IMR-90 (cell line): ENCODE results near the gene PTPRN2. TPM values are rescaled to one million over a fixed set of nuclear protein-coding genes. Genes with fewer than 3 reads are reported as not detected.

Source experiments
- ATAC-seq: fragments of 200-7000 bp; cut with Tn5 transposase; 2 replicates; pipeline ENCODE4 v1.9.1; 2020; ENCODE audit warnings: low read depth, mild to moderate bottlenecking, moderate library complexity
- BruUV-seq: library from RNA; stranded (reverse); fragments of 400-500 nt; replicated peaks from 2 replicates; lab custom pipeline; 2021; lab: Mats Ljungman, UMichigan
- CTCF ChIA-PET: fragments of 300-600 bp; formaldehyde crosslinking; extraction: SDS; loops from one replicate; lab custom pipeline; 2021; ENCODE audit warnings: antibody characterized with exemption; lab: Yijun Ruan, JAX
- POLR2A ChIA-PET: fragments of 300-600 bp; sonication (Branson Sonifier 250); formaldehyde crosslinking; loops from one replicate; lab custom pipeline; 2022; ENCODE audit warnings: antibody characterized with exemption; ENCODE audit not compliant: unreplicated experiment; lab: Charles Lee
- DNase-seq: peaks from one replicate; pipeline ENCODE4 v3.0.0; 2013
- H2AFZ ChIP-seq: replicated peaks from 2 replicates; pipeline ENCODE3; 2013; ENCODE audit warnings: low read length, mild to moderate bottlenecking; ENCODE audit not compliant: poor library complexity
- H2AK5ac ChIP-seq: 2 replicates; pipeline ENCODE4 v1.6.1; 2013; ENCODE audit warnings: low read depth, low read length, inconsistent platforms
- H2AK9ac ChIP-seq: replicated peaks from 2 replicates; pipeline ENCODE3; 2013; ENCODE audit warnings: mild to moderate bottlenecking, low read depth, low read length, moderate library complexity; ENCODE audit not compliant: poor library complexity
- H2BK120ac ChIP-seq: 2 replicates; pipeline ENCODE4 v1.6.1; 2013; ENCODE audit warnings: low read depth, low read length, inconsistent platforms
- H2BK15ac ChIP-seq: 3 replicates; pipeline ENCODE4 v1.6.1; 2013; ENCODE audit warnings: low read depth, low read length, inconsistent platforms
- H2BK20ac ChIP-seq: 2 replicates; pipeline ENCODE4 v1.6.1; 2013; ENCODE audit warnings: low read depth, mild to moderate bottlenecking, inconsistent platforms, low read length, moderate library complexity
- H2BK5ac ChIP-seq: 2 replicates; pipeline ENCODE4 v1.6.1; 2013; ENCODE audit warnings: mild to moderate bottlenecking, low read depth, low read length, inconsistent platforms; ENCODE audit not compliant: poor library complexity, severe bottlenecking
- H3K14ac ChIP-seq: replicated peaks from 2 replicates; pipeline ENCODE4 v1.6.1; 2013; ENCODE audit warnings: low read depth, low read length, inconsistent platforms
- H3K18ac ChIP-seq: 2 replicates; pipeline ENCODE4 v1.6.1; 2013; ENCODE audit warnings: low read depth, low read length, control low read depth
- H3K23ac ChIP-seq: 2 replicates; pipeline ENCODE4 v1.6.1; 2013; ENCODE audit warnings: low read depth, low read length, inconsistent platforms
- H3K27ac ChIP-seq: 2 replicates; pipeline ENCODE4 v1.5.1; 2013; ENCODE audit warnings: mild to moderate bottlenecking, control low read depth, low read length; ENCODE audit not compliant: insufficient read depth
- H3K27me3 ChIP-seq: 2 replicates; pipeline ENCODE4 v1.6.1; 2013; ENCODE audit warnings: low read length; ENCODE audit not compliant: control insufficient read depth, insufficient read depth
- H3K36me3 ChIP-seq: 2 replicates; pipeline ENCODE4 v1.6.1; 2013; ENCODE audit warnings: low read length, mixed read lengths; ENCODE audit not compliant: control insufficient read depth, insufficient read depth
- H3K4ac ChIP-seq: 2 replicates; pipeline ENCODE4 v1.6.1; 2013; ENCODE audit warnings: low read depth, low read length, inconsistent platforms
- H3K4me1 ChIP-seq: 2 replicates; pipeline ENCODE4 v1.6.1; 2013; ENCODE audit warnings: low read length, mixed read lengths; ENCODE audit not compliant: control insufficient read depth, insufficient read depth
- H3K4me2 ChIP-seq: 2 replicates; pipeline ENCODE4 v1.6.1; 2013; ENCODE audit warnings: low read depth, mild to moderate bottlenecking, control low read depth, low read length, moderate library complexity
- H3K4me3 ChIP-seq: 2 replicates; pipeline ENCODE4 v1.5.1; 2013; ENCODE audit warnings: low read depth, mild to moderate bottlenecking, control low read depth, low read length, moderate library complexity; ENCODE audit not compliant: insufficient read depth
- H3K56ac ChIP-seq: 2 replicates; pipeline ENCODE4 v1.6.1; 2013; ENCODE audit warnings: low read length, inconsistent platforms; ENCODE audit not compliant: insufficient read depth; ENCODE audit errors: extremely low read depth
- H3K79me1 ChIP-seq, 2 experiments: 2 replicates each; pipeline ENCODE4 v1.6.1; 2013; ENCODE audit warnings: low read length in 2 of 2, inconsistent platforms in 1 of 2, low read depth in 1 of 2
- H3K9ac ChIP-seq: 2 replicates; pipeline ENCODE4 v1.6.1; 2013; ENCODE audit warnings: low read depth, low read length, control low read depth
- H3K9me1 ChIP-seq: 2 replicates; pipeline ENCODE4 v1.6.1; 2013; ENCODE audit warnings: low read length, inconsistent platforms; ENCODE audit not compliant: insufficient read depth
- H3K9me3 ChIP-seq: 2 replicates; pipeline ENCODE4 v1.6.1; 2013; ENCODE audit warnings: low read length; ENCODE audit not compliant: control insufficient read depth, insufficient read depth
- H4K20me1 ChIP-seq: 2 replicates; pipeline ENCODE4 v1.6.1; 2013; ENCODE audit warnings: low read length, inconsistent platforms; ENCODE audit not compliant: insufficient read depth
- H4K5ac ChIP-seq: 2 replicates; pipeline ENCODE4 v1.6.1; 2013; ENCODE audit warnings: mild to moderate bottlenecking, low read depth, low read length, control low read depth
- H4K8ac ChIP-seq, 2 experiments: 2 replicates each; pipeline ENCODE4 v1.6.1; 2013; ENCODE audit warnings: low read depth in 2 of 2, low read length in 2 of 2, control low read depth in 1 of 2, inconsistent platforms in 1 of 2
- H4K91ac ChIP-seq: 2 replicates; pipeline ENCODE4 v1.6.1; 2013; ENCODE audit warnings: low read depth, low read length, inconsistent platforms; ENCODE audit not compliant: insufficient read depth
- BHLHE40 ChIP-seq: fragments of 150-350 bp; IDR thresholded peaks from 2 replicates; pipeline ENCODE4 v1.6.1; 2016; ENCODE audit warnings: mild to moderate bottlenecking, low read depth, low read length
- CEBPB ChIP-seq: IDR thresholded peaks from 2 replicates; pipeline ENCODE4 v1.6.1; 2012; ENCODE audit warnings: low read depth, low read length, improper control_type of control experiment
- CHD1 ChIP-seq: IDR thresholded peaks from 2 replicates; pipeline ENCODE4 v1.6.1; 2012; ENCODE audit warnings: low read depth, low read length, improper control_type of control experiment
- FOS ChIP-seq: fragments of 150-350 bp; IDR thresholded peaks from 2 replicates; pipeline ENCODE4 v1.6.1; 2016; ENCODE audit warnings: low read depth, low read length
- MAFK ChIP-seq: IDR thresholded peaks from 2 replicates; pipeline ENCODE4 v1.6.1; 2012; ENCODE audit warnings: low read depth, low read length, improper control_type of control experiment
- MAZ ChIP-seq: IDR thresholded peaks from 2 replicates; pipeline ENCODE4 v1.6.1; 2012; ENCODE audit warnings: low read depth, mild to moderate bottlenecking, low read length, improper control_type of control experiment, moderate library complexity, borderline replicate concordance
- MXI1 ChIP-seq: IDR thresholded peaks from 2 replicates; pipeline ENCODE4 v1.6.1; 2012; ENCODE audit warnings: low read depth, mild to moderate bottlenecking, low read length, moderate library complexity, borderline replicate concordance
- NFE2L2 ChIP-seq: fragments of 150-350 bp; IDR thresholded peaks from 2 replicates; pipeline ENCODE4 v1.6.1; 2016; ENCODE audit warnings: low read depth, mild to moderate bottlenecking, low read length
- POLR2A ChIP-seq: IDR thresholded peaks from 2 replicates; pipeline ENCODE4 v1.6.1; 2012; ENCODE audit warnings: mild to moderate bottlenecking, low read depth, low read length
- RAD21 ChIP-seq: IDR thresholded peaks from 2 replicates; pipeline ENCODE4 v1.6.1; 2012; ENCODE audit warnings: low read length, improper control_type of control experiment
- RCOR1 ChIP-seq: IDR thresholded peaks from 2 replicates; pipeline ENCODE4 v1.6.1; 2012; ENCODE audit warnings: mild to moderate bottlenecking, low read length, improper control_type of control experiment; ENCODE audit not compliant: insufficient replicate concordance
- RFX5 ChIP-seq: IDR thresholded peaks from 2 replicates; pipeline ENCODE4 v1.8.0; 2012; ENCODE audit warnings: low read depth, mild to moderate bottlenecking, low read length, moderate library complexity
- SMC3 ChIP-seq: fragments of 150-350 bp; IDR thresholded peaks from 2 replicates; pipeline ENCODE4 v1.6.1; 2016; ENCODE audit warnings: low read depth, mild to moderate bottlenecking, antibody characterized with exemption, low read length, moderate library complexity
- WGBS, 2 experiments: methylation state at CpG; one replicate each; pipeline versions ENCODE4 v1.1.5 to v1.1.7; 2013; ENCODE audit warnings: missing lambda C conversion rate in 2 of 2; ENCODE audit not compliant: insufficient read length in 1 of 2; ENCODE audit errors: extremely low coverage in 2 of 2; 5-methylcytosine and 5-hydroxymethylcytosine counted together
- dilution Hi-C: fragments of 300-500 bp; cut with HindIII; formaldehyde crosslinking; loops from one replicate; pipeline ENCODE4 v1.14.3; 2018; ENCODE audit warnings: low sequenced_read_pairs; ENCODE audit not compliant: unreplicated experiment
- in situ Hi-C: fragments of 300-500 bp; cut with MboI; formaldehyde crosslinking; loops from 3 replicates; pipeline ENCODE4 v1.14.3; 2019; ENCODE audit warnings: low sequenced_read_pairs, inconsistent platforms, mixed read lengths
- intact Hi-C: fragments of 100-400 bp; cut with micrococcal nuclease; formaldehyde crosslinking; loops from 2 replicates; pipeline ENCODE4 v1.10.0; 2022
- polyA plus RNA-seq, 3 experiments: library from polyadenylated mRNA; depleted of rRNA; stranded (reverse); fragments of >200 nt; gene quantifications; 2 replicates each; pipeline ENCODE4 v1.2.3, GENCODE V29; 2012; ENCODE audit warnings: low replicate concordance in 1 of 3
- total RNA-seq: library from RNA; depleted of rRNA; stranded (reverse); fragments of >200 nt; gene quantifications from 2 replicates; pipeline ENCODE4 v1.2.3, GENCODE V29; 2012
- TF ChIP-seq, protein P1 (sequence below): fragments of 150-350 bp; IDR thresholded peaks from 2 replicates; pipeline ENCODE4 v1.6.1; 2017; ENCODE audit warnings: mild to moderate bottlenecking, antibody characterized with exemption, low read length, low read depth
- TF ChIP-seq, protein P2 (sequence below): fragments of 150-350 bp; IDR thresholded peaks from 2 replicates; pipeline ENCODE4 v1.6.1; 2016; ENCODE audit warnings: low read depth, mild to moderate bottlenecking, low read length, moderate library complexity, borderline replicate concordance
- TF ChIP-seq, protein P3 (sequence below): conservative IDR thresholded peaks from 2 replicates; pipeline ENCODE4 v1.5.1; 2012; ENCODE audit warnings: mild to moderate bottlenecking, low read depth, low read length, improper control_type of control experiment

The PTPRN2 gene
- total and polyA plus RNA-seq, 2 of the 4 experiments (the other 2 are of a cell fraction) = 0.03 TPM; not detected in 1

DNA sequence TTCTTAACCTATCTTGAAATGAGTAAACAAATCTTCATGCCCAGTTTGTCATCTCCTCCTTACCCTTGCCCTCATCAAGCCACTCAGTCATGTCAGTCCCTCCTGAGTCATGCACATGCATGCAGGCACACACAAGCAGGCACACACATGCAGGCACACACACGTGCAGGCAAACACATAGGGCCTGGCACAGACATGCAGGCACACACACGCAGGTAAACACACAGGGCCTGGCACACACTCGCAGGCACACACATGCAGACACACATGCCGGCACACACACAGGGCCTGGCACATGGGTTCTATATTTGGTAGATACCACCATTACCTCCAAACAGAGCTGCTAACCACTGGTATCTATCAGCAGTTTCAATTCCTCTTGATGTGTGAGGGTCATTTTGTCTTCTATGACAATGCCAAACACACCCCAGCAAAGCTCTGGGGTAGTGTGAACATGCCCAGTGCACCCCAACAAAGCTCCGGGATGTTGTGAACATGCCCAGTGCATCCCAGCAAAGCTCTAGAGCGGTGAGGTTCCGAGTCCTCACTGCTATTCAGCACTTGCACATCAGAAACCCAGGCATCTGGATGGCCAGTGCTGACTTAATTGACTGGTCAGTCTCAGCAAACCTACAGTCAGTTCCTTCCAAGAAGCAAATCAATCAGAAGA is 563.8 kb downstream of the PTPRN2 start:
- no peak for TF ChIP-seq BHLHE40
- TF ChIP-seq SMC3 = no peak
- TF ChIP-seq, protein P1, sequence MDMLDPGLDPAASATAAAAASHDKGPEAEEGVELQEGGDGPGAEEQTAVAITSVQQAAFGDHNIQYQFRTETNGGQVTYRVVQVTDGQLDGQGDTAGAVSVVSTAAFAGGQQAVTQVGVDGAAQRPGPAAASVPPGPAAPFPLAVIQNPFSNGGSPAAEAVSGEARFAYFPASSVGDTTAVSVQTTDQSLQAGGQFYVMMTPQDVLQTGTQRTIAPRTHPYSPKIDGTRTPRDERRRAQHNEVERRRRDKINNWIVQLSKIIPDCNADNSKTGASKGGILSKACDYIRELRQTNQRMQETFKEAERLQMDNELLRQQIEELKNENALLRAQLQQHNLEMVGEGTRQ = no peak
- TF ChIP-seq NFE2L2 = no peak
- no peak for TF ChIP-seq MAZ
- TF ChIP-seq RAD21 = no peak
- TF ChIP-seq, protein P2, sequence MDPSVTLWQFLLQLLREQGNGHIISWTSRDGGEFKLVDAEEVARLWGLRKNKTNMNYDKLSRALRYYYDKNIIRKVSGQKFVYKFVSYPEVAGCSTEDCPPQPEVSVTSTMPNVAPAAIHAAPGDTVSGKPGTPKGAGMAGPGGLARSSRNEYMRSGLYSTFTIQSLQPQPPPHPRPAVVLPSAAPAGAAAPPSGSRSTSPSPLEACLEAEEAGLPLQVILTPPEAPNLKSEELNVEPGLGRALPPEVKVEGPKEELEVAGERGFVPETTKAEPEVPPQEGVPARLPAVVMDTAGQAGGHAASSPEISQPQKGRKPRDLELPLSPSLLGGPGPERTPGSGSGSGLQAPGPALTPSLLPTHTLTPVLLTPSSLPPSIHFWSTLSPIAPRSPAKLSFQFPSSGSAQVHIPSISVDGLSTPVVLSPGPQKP = no peak
- TF ChIP-seq FOS = no peak
- TF ChIP-seq RCOR1 = no peak
- no peak for TF ChIP-seq RFX5
- TF ChIP-seq CHD1 = no peak
- TF ChIP-seq, protein P3, sequence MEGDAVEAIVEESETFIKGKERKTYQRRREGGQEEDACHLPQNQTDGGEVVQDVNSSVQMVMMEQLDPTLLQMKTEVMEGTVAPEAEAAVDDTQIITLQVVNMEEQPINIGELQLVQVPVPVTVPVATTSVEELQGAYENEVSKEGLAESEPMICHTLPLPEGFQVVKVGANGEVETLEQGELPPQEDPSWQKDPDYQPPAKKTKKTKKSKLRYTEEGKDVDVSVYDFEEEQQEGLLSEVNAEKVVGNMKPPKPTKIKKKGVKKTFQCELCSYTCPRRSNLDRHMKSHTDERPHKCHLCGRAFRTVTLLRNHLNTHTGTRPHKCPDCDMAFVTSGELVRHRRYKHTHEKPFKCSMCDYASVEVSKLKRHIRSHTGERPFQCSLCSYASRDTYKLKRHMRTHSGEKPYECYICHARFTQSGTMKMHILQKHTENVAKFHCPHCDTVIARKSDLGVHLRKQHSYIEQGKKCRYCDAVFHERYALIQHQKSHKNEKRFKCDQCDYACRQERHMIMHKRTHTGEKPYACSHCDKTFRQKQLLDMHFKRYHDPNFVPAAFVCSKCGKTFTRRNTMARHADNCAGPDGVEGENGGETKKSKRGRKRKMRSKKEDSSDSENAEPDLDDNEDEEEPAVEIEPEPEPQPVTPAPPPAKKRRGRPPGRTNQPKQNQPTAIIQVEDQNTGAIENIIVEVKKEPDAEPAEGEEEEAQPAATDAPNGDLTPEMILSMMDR = no peak
- TF ChIP-seq MAFK = no peak
- no peak for TF ChIP-seq CEBPB
- no peak for TF ChIP-seq MXI1
- TF ChIP-seq POLR2A = no peak
- Histone ChIP-seq H3K18ac (no peak overlapping the region), H3K4me1 (no peaks in the 10 kb centered on the region), H4K8ac (no peak overlapping the region), H4K20me1 (no peaks in the 10 kb centered on the region), H3K79me1 (no peaks in the 10 kb centered on the region), H3K36me3 (no peaks in the 10 kb centered on the region), H3K9me3 (peaks cover 64% of the 10 kb centered on the region), H2AK9ac (no peak overlapping the region), H2BK5ac (no peak overlapping the region), H3K14ac (no peak overlapping the region), H2AK5ac (no peak overlapping the region), H4K91ac (no peak overlapping the region), H4K5ac (no peak overlapping the region), H3K56ac (no peak overlapping the region), H3K4me2 (no peak overlapping the region), H3K4me3 (no peak overlapping the region), H3K27ac (no peak overlapping the region), H3K23ac (no peak overlapping the region), H3K27me3 (no peaks in the 10 kb centered on the region), H2BK15ac (no peak overlapping the region), H2BK120ac (no peak overlapping the region), H2AFZ (no peak overlapping the region), H2BK20ac (no peak overlapping the region), H3K9ac (no peak overlapping the region), H3K9me1 (no peaks in the 10 kb centered on the region), H3K4ac (no peak overlapping the region)
- no TSS peak for BruUV-seq
- in situ Hi-C loops = no loop called here
- 38% methylated on average over 1 of the region's 7 CpGs; no CpG with 5 or more reads in 1 of the 2 experiments for WGBS, 2 experiments
- dilution Hi-C loops = no loop called here
- CTCF ChIA-PET = no interaction called here
- intact Hi-C loops = no loop called here
- ATAC-seq (no peak), DNase-seq (no peak)
- POLR2A ChIA-PET = no interaction called here
